Measurements from ENCODE around the gene PALLD.

The PALLD gene

DNA sequence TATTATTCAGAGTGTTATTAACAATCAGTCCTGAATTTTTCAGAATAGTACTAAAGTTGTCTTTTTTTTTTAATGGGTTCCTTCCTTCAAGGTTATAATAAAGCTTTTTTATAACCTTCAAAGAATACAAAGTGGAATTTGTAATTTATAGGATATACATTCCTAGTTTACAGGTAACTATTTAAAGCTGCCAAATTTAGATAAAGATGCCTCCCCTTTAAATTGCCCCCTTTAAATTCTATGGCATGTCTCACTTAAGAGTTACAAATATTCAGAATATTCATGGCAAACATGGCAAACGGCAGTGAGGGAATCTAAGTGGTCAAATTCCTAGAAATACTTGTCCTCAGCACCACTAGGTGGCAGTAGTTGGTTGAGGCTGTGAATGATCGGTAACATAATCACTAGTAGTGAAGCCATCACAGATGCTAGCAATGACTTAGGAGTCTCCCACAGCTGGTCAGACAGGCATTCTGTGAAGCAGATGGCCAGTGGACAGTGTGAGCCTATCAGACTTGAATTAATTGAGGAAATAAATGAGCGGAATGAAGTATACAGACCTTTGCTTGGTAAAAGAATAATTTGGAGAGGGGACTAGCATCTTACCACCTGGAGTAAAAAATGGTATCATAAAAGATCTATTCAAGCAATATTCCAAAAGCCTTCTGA lies 426.8 kb downstream of the PALLD start:
- H3K4me3 ChIP-seq (ENCODE audit: low read depth, low read length), result no peak overlapping the region
- TF ChIP-seq, protein P1, sequence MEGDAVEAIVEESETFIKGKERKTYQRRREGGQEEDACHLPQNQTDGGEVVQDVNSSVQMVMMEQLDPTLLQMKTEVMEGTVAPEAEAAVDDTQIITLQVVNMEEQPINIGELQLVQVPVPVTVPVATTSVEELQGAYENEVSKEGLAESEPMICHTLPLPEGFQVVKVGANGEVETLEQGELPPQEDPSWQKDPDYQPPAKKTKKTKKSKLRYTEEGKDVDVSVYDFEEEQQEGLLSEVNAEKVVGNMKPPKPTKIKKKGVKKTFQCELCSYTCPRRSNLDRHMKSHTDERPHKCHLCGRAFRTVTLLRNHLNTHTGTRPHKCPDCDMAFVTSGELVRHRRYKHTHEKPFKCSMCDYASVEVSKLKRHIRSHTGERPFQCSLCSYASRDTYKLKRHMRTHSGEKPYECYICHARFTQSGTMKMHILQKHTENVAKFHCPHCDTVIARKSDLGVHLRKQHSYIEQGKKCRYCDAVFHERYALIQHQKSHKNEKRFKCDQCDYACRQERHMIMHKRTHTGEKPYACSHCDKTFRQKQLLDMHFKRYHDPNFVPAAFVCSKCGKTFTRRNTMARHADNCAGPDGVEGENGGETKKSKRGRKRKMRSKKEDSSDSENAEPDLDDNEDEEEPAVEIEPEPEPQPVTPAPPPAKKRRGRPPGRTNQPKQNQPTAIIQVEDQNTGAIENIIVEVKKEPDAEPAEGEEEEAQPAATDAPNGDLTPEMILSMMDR (IDR thresholded peaks at IDR 0.05; ENCODE audit: low read depth, low read length), result peak; percentile 67

DNA sequence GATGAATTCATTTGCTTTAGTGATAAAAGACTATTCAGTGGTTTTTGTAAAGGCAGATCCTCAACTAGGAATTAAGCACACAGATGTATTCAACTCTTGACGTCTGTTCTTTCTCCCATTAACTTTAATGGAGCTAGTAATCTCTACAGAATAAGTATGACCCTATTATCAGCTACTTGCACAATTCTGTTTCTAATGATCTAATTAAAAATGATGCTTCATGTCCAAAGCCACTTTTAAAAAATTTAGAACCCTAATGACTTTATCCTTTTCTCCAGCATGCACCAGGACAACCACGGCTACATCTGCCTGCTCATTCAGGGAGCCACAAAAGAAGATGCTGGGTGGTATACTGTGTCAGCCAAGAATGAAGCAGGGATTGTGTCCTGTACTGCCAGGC lies 427.8 kb downstream of the PALLD start:
- TF ChIP-seq, protein P1 (IDR thresholded peaks at IDR 0.05; ENCODE audit: low read depth, low read length), result no peak
- no peak overlapping the region for H3K4me3 ChIP-seq (ENCODE audit: low read depth, low read length)

DNA sequence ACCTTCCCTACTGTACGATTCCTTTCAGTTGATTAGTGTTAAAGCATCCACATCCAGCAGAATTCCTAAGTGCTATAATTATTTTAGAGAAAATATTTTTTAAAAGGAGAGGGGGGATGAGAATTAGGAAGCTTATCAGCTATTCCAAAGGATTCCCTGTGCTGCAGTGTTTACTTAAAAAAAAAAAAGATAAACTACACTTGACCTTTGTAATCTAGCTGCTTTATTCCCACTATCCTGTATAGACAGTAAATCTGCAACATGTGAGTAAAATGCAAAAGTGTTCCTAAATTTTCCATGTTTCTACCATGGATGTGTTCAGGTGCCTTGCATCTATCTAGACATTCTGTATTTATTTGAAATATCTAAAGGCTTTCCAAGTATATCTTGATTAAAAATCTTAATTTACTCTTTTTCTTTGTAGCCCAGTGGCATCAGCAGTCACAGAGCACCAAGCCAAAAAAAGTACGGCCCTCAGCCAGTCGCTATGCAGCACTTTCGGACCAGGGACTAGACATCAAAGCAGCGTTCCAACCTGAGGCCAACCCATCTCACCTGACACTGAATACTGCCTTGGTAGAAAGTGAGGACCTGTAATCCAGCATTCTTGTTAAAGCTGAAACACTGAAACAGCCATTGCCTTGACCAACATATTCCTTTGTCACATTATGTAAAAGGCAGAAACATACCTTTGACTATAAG lies 429.1 kb downstream of the PALLD start:
- no peak overlapping the region for H3K4me3 ChIP-seq (ENCODE audit: low read depth, low read length)
- TF ChIP-seq, protein P1 (IDR thresholded peaks at IDR 0.05; ENCODE audit: low read depth, low read length), result no peak

DNA sequence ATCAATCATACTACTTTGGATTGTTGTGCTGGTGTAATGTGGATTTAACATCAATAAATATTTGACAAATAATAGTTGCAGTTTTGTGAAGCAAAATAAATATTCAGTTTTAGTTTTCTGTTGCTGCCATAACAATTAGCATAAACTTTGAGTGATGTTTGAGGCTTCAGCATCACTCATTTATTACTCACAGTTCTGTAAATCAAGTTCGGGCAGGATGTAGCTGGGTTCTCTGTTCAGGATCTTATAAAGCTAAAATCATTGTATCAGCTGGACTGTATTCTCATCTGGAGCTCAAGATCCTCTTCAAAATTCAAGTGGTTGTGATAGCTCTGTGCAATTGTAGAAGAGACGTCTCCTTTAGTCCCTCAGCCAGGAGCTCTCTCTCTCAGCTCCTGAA lies 431.5 kb downstream of the PALLD start:
- TF ChIP-seq, protein P1 (IDR thresholded peaks at IDR 0.05; ENCODE audit: low read depth, low read length), result no peak
- H3K4me3 ChIP-seq (ENCODE audit: low read depth, low read length), result no peak overlapping the region

DNA sequence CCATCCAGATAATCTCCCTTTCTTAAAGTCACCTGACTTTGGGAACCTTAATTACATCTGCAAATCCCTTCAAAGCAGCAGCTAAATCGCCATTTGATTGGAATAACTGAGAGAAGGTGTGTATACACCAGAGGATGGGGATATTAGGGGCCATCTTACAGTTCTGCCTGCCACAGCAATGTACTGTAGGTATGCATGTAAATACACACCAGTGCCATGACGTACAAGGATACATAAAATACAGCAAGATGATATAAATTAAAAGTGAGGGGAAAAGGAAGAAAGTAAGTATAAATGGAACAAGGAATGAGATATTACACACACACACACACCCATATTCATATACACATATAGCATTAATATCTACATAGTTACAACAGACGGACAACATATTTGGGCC lies 432.0 kb downstream of the PALLD start:
- TF ChIP-seq, protein P1 (IDR thresholded peaks at IDR 0.05; ENCODE audit: low read depth, low read length), result no peak
- no peak overlapping the region for H3K4me3 ChIP-seq (ENCODE audit: low read depth, low read length)

DNA sequence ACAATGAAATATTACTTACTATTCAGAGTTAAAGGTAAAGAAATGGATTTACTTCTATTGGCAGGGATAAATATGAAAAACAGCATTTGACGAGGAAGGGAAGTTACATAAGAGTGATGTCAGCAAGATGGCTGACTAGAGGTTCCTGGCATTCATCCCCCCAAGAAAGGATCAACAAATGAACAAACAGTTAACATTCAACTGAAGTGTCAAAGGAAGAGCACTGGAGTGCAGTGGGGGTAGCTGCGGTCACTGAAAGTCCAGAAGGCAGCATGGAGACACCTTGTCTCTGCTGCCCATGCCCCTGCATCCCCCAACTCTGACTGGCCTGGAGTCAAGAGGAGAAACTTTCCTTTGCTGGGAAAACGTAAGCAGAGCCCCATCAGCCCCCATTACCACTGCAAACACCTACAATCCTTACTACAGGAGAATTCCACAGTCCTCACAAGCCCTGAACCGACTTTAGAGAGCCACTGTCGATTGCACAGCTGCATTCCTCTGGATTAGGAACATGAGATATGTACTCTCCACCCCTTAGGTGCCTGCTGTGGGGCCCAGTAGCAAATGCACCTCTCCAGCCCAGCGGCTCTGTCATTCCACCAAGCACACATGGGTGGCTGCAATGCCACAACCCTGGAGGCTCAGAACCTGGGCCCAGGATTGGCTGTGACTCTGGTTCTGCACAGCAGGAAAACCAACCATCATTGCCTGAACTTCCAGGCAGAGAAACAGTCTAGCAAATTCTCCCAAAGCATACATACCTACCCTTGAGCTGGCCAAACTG lies 433.8 kb downstream of the PALLD start:
- no peak overlapping the region for H3K4me3 ChIP-seq (ENCODE audit: low read depth, low read length)
- TF ChIP-seq, protein P1 (IDR thresholded peaks at IDR 0.05; ENCODE audit: low read depth, low read length), result no peak

Data from WI38 (cell line).